NCI-H1930 (cell line): ENCODE measurements around the gene CYP24A1.

Experiments
- DNase-seq, 2 experiments: peaks; one replicate each; lab custom pipeline; 2025; lab: John Stamatoyannopoulos, UW

The CYP24A1 gene

DNA sequence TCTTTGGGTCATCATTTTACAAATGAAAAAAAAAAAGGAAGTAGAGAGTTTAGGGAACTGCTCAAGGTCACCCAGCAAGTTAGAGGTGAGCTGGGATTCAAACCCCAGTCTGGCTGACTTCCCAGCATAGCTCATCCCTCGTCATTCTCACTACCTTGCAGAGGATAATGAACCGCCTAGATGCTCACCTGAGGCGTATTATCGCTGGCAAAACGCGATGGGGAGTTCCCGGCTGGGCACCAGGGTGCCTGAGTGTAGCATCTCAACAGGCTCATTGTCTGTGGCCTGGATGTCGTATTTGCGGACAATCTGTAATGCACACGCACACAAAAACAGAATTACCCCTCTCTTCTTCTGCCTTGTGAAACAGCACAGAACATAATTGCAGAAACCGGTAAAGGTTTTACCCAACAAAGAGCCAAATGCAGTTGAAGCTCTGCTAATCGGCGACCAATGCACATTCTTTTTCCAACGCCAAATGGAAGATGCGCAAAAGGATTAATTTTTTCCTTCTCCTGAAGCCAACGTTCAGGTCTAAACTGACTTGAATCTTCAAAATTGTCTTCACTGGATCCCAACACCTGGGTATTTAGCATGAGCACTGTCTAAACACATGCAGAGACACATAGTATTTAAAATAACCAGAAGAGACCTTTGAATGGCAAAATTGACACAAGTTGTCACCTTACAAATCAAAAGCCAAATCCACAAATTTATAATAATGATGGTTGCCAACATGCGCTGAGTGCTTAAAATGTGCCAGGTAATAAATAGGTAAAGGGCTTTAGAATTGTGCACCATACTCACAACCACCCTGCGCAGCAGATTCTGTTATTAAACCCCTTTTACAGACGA is 16.6 kb downstream of the CYP24A1 start:
- DNase-seq, result no peak

DNA sequence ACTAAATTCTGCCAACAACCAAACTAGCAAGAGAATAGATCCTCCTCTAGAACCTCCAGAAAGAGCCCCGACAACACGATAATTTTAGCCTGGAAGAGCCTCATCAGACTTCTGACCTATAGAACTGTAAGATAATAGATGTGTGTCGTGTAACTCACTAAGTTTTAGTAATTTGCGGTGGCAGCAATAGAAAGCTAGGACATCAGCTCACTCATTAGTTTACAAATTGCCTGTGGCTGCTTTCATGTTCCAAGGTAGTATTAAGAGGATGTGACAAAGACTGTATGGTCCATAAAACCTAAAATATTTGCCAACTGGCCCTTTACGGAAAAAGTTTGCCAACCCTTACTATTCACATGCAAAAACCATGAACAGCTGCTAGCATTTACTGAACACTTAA is 17.3 kb downstream of the CYP24A1 start:
- DNase-seq, result no peak

- no peak for DNase-seq
Observed at GRCh38 chr20:54155736-54156317, 18.0 kb downstream of the CYP24A1 start.

DNA sequence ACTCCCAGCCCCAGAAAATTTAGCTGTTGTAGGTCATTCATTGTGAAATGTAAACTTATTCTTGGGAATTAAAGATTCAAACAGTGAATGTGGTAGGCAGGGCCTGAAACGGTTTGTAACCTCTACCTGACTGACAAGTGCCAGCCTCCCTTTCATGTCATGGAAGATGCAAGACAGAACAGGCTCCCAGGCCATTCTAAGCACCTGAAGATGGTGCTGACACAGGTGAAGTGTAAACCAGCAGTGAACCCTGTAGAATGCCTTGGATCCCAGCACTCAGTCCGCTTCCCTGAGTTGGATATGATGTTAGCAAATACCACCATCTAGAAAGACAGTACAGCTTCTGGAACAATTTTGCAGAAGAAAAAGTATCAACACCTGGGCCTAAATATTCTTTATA is 19.3 kb downstream of the CYP24A1 start:
- DNase-seq, result no peak

DNA sequence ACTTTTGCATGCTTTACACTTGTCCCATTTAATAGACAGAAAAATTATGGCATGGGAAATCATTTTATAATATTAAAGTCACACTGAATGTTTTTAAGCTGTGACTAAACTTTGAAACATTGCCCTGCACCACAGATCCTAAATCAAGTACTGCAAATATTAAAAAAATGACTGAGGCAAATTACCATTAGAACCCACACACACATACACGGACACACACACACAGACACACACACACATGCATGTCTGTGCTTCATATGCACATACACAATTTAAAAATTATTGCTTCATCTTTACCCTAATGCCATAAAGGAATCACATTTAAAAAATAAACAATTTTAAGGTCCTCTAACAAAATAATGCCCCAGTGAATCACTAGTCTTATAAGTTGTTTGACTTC is 19.9 kb downstream of the CYP24A1 start:
- DNase-seq, result no peak

GRCh38 chr20:54153041-54153327 is 20.8 kb downstream of the CYP24A1 start:
- no peak for DNase-seq

DNA sequence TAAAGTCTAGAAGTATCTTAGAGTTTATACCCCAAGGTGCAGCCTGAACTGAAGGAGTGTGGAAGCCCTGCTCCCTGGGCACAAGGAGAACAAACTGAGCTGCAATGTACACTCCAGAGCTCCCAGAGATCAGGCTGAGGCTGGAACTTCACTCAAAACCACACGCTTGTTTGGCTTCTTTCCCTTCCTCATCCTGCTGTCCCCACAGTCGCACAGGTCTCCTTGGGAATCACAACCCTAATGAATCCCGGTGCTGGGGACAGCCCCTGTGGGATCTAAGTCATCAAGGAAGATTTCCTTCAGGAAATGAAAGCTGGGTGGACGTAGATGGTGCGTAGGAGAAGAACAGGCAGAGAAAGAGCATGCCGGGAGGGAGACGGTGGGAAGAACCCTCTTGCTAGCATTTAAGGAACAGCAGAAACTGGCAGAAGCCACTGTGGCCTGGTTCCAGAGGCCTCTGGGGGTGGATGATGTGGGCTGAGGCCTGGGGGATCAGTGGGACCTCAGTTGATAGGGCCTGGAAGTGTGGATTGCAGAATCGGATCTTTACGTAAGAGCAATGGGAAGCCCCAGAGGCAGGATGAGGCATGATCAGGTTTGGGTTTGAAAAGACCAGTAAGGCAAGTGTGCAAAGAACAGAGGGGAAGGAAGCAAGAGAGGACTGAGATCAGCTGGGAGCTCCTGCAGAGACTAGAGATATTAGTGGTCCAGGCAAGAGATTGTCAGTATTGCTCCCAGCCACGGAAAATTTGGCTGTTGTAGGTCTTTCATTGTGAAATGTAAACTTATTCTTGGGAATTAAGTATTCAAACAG is 21.4 kb downstream of the CYP24A1 start:
- DNase-seq, result no peak

GRCh38 chr20:54151511-54152226 is 22.1 kb downstream of the CYP24A1 start:
- no peak for DNase-seq

GRCh38 chr20:54151075-54151439 is 22.7 kb downstream of the CYP24A1 start:
- no peak for DNase-seq

DNA sequence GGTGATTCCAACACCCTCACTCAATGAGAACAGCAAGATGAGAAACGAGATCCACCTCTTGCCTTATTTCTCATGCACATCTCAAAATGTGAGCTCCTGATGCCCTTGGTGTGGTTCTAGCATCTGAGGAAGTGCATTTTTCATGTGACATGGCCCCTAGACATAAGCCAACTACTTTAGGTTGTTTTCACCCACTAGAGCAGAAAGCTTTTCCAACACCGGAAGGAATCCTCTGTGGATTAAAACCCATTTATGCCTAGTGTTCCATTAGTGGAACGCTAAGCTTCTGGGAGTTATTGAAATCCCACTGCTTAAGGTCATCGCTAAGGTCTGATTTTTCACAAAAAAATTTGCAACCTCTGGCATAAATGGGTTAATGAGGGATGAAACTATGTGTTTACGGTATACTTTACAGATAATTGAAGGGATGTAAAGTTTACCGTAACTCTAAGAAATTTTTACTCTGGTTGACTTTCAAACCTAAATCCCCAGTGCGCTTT is 24.0 kb downstream of the CYP24A1 start:
- DNase-seq, result no peak

GRCh38 chr20:54148947-54149764 is 24.6 kb downstream of the CYP24A1 start:
- no peak for DNase-seq

GRCh38 chr20:54146672-54147071 is 27.1 kb downstream of the CYP24A1 start:
- no peak for DNase-seq

DNA sequence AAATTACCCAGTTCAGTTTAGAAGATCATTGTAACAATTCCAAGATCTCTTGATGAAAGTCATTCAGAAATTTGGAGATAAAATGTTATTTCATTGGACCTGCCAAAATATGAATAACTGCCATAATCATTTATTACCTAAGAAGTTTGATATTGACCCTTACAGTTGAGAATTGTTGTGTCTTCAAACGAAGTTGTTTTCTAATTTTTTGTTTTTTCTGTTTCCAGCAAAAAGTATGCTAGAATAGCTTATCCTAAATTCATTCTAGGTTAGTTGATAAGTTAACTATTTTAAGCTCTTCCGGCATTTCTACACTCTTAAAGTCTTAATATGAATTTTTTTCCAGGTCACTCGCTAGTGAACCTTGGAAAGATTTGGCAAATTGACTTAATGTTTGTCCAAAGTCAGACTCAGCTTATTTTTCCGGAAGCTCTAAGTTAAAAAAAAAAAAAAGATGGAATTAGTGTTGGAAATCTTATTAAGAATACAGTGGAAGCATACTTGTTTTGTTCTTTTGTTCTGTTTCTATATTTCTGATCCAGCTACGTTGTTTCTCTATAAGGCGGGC is 28.9 kb downstream of the CYP24A1 start:
- no peak for DNase-seq

DNA sequence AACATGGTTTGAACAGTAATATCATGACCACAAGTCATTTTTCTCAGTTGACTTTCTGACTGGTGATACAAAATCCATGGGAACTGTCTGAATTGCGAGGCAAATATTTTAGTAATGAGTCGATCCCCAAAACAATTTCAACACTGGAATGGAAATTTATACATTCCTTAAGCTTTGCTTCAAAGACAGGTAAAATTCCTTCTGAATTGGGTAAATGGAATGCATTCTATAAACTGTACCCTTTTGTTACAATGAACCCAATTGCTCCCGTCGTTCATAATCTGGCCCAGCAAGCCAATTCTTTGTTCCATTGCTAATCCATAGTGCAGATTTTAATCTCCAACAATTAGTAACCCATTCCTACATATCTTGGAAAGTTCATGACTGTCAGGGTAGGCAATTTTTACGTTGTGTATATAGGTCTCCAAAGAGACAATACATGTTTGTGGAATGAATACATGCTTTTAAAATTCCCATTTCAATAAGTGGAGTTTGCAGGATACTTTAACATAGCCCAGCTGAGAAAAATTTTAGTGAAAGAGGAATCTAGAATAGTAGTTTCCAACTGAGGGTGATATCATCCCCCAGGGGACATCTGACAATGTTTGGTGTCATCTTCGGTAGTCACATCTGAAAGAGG is 32.7 kb downstream of the CYP24A1 start:
- no peak for DNase-seq

- no peak for DNase-seq
Observed at GRCh38 chr20:54140486-54140885, 33.3 kb downstream of the CYP24A1 start.

DNA sequence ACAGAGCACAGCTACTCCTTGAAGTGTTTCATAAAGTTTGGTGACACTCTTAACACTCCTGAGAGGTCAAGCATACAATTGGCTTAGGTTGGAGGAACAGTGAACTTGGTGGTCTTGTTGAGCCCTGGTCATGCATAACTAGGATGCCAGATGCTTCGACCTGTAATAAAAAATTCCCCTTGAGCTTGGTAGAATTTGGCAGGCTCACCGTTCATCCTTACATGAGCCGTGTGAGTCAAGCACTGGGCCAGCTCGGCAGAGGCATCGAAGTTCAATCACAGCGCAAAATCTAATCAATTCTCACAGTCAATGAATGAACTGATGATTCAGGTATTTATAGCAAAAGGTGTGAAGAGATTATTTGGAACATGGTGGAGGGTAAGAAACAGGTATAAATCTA is 33.7 kb downstream of the CYP24A1 start:
- DNase-seq, result no peak

- DNase-seq, result no peak
Observed at GRCh38 chr20:54139188-54139587, 34.6 kb downstream of the CYP24A1 start.

DNA sequence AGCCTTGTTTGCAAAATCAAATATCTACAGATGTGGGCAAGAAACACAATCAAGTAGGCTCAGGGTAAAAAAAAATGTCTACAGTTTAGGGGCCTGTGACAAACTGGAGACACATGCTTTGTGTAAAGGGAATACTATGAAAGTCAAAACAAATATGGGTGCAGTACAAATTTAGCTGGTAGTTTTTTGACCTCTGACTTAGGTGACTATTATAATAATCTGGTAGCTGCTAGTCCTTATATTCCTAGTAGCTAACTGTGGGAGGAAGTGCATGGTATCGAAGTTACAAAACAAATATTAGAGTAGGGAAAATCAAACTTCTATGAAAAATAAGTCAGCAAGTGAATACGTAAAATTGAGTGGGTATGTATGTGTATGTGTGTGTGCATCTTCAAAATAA is 35.4 kb downstream of the CYP24A1 start:
- DNase-seq, result no peak

- DNase-seq, result no peak
Observed at GRCh38 chr20:54137115-54137514, 36.7 kb downstream of the CYP24A1 start.

DNA sequence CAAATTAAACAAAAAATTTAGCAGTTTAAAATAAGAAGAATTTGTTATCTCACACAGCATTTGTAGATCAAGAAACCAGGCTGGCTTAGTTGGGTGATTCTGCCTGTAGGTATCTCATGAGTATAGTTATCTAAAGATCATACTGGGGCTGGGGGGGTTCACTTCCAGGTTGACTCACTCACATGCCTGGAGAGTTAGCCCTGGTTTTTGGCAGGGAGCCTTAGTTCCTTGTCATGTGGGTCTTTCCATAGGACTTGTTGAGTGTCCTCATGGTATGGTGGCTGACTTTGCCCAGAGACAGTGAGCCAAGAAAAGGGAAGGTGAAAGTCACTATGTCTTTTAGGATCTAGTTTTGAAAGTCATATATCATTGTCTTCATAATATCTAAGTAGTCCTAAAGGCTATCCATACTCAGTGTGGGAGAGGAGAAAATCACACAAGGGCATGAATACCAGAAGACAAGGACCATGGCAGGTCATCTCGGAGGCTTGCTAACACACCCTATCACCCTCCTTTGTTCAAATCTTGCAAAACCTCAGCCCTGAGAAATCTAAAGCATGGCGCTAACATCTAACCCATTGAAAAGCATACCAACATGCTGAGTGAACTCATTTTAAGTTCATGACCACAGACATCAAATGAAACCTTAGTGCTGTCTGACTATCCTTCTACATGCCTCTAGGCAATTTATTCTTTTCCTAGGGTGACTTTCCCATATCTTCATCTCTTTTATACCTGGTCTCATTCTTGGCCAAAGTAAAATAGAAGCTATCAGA is 39.2 kb downstream of the CYP24A1 start:
- no peak for DNase-seq
